HG03066 (cell line): Measurements from ENCODE around the gene EPGN.

Experiments
- ATAC-seq: cut with Tn5 transposase; IDR thresholded peaks from one replicate; pipeline ENCODE4 v1.9.1; 2021; ENCODE audit warnings: low read depth; ENCODE audit not compliant: unreplicated experiment

The EPGN gene, protein sequence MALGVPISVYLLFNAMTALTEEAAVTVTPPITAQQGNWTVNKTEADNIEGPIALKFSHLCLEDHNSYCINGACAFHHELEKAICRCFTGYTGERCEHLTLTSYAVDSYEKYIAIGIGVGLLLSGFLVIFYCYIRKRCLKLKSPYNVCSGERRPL

GRCh38 chr4:74308215-74308614, at the start of gene EPGN:
Gene EPGN, plus strand, starts transcription at chr4:74308470. Its CDS starts 64 bp downstream, at chr4:74308534.
- ATAC-seq = no peak

- no peak for ATAC-seq
Observed at GRCh38 chr4:74258963-74259362, 49.3 kb upstream of the EPGN start.

- no peak for ATAC-seq
Observed at GRCh38 chr4:74260036-74260435, 48.2 kb upstream of the EPGN start.

GRCh38 chr4:74262522-74262921, 45.7 kb upstream of the EPGN start:
- ATAC-seq = no peak

DNA sequence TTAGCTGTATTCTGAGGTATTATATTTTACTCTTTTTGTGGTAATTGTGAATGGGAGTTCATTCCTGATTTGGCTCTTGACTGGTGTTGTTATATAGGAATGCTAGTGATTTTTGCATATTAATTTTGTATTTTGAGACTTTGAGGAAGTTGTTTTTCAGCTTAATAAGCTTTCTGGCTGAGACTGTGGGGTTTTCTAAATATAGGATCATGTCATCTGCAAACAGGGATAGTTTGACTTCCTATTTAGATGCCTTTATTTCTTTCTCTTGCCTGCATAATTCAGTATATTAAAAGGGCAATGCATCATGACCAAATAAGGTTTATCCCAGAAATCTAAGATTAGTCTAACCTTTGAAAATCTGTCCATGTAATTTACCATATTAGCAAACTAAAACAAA, 44.7 kb upstream of the EPGN start:
- no peak for ATAC-seq

DNA sequence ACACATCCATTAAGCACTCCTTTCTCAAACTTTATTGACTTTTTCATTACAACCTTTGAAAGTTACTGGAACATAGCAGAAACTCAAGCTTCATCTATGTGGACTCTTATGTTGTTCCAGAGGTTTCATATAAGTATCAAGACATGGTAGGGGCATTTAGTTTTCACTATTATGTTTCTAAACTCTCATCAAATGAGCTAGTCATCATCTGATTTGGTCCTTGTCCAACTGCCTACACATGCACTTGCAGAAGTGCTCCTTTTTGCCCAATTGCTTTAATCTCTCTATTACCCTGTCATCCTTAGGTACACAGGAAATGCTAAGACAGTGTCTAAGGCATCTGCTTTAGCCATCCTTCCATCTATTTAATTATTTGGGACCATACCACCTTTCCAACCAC, 42.2 kb upstream of the EPGN start:
- no peak for ATAC-seq

DNA sequence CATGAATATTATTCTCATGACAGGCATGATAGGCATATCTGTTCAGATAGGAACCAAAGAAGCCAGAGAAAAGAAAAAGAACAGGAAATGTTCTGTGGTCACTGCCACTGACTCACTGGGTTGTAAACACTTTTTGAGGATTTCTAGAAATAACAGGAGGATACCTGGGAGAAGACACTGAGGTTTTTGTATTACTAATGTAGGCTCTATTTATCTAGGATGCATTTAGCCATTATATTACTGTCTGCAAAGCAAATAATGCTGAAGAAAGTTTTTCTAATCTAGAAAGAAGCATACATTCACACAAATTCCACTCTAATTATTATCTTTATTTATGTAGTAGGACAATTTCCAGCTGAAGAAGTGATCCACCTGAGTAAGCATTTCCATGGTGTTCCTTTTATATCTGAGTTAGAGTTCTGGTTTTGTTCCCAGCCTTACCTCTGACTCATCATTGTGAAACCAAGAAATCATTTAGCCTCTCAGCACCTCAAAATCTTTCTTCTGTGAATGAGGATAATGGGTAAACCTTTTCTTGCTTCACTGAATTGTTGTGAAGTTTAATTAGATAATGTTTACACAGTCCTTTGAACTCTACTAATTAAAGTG, 40.2 kb upstream of the EPGN start:
- no peak for ATAC-seq

- ATAC-seq = no peak
Observed at GRCh38 chr4:74268643-74269042, 39.6 kb upstream of the EPGN start.

GRCh38 chr4:74278490-74278889, 29.8 kb upstream of the EPGN start:
- ATAC-seq = no peak

DNA sequence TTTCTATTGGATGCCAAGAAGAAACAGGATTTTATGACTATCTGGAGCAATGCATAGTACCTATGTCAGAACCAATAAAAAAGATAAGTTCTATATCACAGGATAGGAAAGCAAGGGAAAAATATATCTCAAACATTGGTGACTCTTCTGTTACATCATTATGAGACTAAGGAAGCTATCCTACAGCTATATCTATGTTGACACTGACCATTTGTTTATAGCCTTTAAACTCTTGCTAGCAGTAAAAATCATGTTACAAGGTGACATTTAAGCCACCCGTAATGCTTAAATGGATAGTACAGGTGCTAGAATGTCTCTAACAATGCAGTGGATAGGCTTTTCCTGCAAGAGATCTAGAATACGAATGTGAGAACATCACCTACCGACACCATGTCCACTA, 28.6 kb upstream of the EPGN start:
- no peak for ATAC-seq

- no peak for ATAC-seq
Observed at GRCh38 chr4:74282926-74283325, 25.3 kb upstream of the EPGN start.

DNA sequence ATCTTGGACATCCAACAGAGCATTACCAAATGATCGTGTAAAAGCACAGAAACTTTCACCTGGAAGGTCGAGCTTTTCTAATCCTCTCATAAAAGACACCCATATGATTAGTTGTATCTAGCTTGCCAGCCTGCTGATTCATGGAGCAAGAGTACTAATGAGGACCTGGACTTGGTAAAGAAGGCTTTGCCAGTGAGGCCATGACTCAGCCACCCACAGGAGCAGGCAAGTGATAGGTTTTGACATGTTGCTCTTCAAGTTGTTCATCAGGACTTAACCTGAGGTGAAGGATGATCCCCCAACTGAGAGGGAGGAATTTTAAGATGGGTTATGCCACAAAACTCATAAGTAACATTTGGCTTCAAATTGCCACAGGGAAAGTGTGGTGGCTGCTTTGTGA, 24.7 kb upstream of the EPGN start:
- no peak for ATAC-seq

- ATAC-seq = no peak
Observed at GRCh38 chr4:74284053-74284452, 24.2 kb upstream of the EPGN start.

GRCh38 chr4:74287164-74287563, 21.1 kb upstream of the EPGN start:
- ATAC-seq = no peak

DNA sequence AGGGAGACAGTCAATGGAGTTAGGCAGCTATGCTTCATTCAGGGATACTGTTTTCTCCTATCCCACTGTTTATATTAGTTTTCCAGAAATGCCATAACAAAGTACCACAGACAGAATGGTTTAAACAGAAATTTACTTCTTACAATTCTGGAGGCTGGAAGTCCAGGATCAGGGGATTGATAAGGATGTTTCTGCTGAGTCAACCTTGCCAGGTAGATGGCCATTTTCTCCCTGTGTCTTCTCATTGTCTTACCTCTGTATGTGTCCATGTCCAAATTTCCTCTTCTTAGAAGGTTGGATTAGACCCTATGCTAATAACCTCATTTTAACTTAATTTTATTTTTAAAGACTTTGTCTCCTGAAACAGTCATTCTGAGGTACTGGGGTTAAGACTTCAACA, 20.5 kb upstream of the EPGN start:
- ATAC-seq = no peak

DNA sequence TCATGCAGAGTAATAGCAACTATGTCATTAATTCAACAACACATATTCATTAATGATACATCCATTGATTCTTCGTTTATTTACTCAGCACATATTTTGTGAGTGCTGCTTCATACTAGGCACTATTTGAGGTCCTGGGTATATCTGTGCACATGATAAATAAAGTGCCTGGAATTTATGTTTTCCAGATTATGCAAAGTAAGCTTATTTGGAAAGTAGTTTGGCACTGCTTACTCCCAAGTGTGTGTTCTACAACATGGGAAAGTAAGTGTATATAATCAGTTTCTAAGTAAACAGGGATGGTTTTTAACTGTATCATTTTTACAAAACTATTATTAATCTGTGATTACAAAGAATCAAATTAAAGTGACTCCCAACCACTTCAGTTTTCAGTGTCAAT, 16.8 kb upstream of the EPGN start:
- ATAC-seq = no peak

DNA sequence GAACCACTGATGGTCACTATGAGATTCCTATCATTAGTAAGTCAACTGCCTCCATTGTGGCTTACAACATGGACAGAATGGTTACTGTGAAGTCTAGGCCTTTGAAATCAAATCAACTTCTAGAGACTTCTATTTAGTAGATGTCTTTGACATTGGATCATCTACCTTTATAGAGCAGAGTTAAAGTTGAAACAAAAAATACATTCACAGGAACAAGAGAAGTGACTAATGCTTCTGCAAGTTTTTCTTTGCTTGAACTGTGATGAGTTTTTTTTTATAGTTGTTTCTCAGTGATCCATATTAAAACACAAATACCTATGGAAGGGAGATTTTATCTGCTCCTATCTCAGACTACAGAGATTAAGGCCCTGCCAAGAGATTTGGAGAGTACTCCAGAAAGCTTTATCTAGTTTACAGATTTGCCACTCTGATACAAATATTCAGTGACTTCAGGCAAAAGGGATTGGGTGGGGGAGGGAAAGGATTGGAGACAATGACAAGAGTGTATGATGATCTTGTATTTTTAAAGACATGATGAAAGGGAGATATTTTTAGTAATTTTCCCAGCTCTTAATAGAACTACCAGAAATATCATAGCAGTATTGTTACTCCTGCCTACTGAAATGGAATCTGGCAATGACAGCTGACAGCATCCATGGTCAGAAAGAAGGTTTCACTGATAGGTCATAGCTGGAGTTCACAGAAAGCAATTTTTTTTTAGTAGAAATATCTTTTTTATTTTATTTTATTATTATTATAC, 16.0 kb upstream of the EPGN start:
- no peak for ATAC-seq

DNA sequence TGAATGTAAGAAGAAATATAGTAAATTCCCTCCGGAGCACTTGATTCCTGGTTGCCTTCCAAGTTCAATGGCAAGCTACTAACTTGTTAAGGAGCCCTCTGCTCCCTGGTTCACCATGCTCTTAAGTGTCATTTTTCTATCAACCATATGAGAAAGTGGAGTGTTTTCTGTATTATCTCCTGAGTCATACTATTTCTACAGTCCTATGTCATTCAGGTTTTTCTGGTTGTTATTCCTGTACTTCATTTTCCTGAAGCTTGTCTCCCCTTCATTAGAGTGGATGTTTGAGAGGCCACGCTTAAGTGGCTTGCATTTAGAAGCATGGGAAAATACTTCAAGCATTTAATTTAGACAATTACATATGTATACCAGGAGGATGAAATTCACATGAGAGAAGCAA, 14.7 kb upstream of the EPGN start:
- ATAC-seq = no peak

DNA sequence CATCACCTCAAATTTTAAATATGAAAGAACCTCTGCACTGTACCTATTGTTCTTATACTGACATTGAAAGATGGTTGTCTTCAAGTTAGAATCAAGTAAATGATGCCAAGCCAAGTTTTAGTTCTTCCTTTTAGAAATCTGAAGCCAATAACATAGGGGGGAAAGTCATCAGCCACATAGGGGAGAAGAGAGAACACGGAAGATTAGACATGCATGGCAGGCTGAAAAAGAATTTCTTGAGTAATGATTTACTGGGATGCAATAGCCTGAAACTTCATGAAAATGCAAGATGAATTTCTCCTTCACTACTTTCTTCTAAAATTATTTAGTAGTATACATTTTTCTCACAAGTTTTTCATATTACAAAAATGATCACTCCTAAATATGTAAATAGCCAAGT, 13.6 kb upstream of the EPGN start:
- ATAC-seq = no peak

- ATAC-seq = no peak
Observed at GRCh38 chr4:74297539-74297938, 10.7 kb upstream of the EPGN start.

DNA sequence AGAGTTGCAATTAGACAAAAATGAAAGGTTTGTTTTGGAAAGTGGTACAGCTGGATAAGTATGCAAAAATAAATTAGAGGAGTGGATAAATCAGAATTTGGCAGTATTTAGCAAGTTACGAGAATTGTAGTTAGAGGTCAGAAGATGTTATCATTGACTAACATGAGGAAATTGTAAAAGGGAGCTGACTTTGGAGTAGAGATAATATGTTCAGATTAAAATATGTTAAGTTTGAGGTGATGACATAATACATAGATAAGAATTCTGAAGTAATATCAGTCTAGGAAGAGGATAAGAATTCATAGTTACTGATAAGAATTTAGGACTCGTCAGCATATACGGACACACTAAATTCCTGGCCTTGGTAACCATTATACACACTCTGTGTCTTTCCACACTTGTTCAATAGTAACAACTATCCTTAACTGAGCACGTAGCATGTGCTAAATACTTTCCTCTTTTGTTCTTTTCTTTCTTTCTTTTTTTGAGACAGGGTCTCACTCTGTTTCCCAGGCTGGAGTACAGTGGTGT, 4.1 kb upstream of the EPGN start:
- no peak for ATAC-seq

- no peak for ATAC-seq
Observed at GRCh38 chr4:74305000-74305399, 3.3 kb upstream of the EPGN start.
